ENCODE results near the gene POLR2J. TPM values are rescaled to one million over a fixed set of nuclear protein-coding genes. Genes with fewer than 3 reads are reported as not detected.
"Not testable (repeated sequence)": the region's sequence is repeated elsewhere in the genome, so short reads cannot be mapped to it uniquely, and the experiment has no call there.

POLR2J gene
- polyA plus RNA-seq, 2 donors, result 68.9 to 89.4 TPM

DNA sequence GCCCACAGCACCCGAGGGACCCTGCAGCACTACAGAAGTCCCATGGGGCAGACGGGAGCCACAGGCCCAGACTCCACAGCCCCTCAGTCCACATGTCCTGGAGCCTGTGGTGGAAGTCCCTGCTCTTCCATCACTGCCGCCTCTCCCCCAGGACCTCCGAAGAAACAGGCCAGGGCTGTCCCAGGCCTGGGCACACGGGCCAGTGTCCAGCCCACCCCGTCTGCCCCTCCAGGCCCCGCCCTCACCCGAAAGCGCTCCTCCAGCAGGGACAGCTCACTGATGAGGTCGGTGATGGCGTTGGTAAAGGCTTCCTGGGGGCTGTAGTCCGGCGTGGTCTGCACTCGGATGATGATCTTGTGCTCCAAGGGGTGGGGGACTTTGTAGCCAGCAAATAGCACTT lies 4.6 kb downstream of the POLR2J start:
- not testable (repeated sequence) for H3K9me3 ChIP-seq (ENCODE audit: control insufficient read depth in 2 of 2, insufficient read depth in 1 of 2, low read depth in 1 of 2, low read length in 1 of 2); H3K4me3 ChIP-seq (ENCODE audit: low read depth in 1 of 2, low read length in 2 of 2); H3K27ac ChIP-seq (ENCODE audit: low read depth in 2 of 2, low read length in 1 of 2); H3K4me1 ChIP-seq (ENCODE audit: control insufficient read depth in 2 of 2, insufficient read depth in 2 of 2, low read length in 1 of 2); H3K27me3 ChIP-seq (ENCODE audit: control insufficient read depth in 1 of 2, insufficient read depth in 2 of 2, low read length in 2 of 2)
- peaks cover 0 to 27% of the 10 kb centered on the region in 2 donors for H3K36me3 ChIP-seq (ENCODE audit: control insufficient read depth in 2 of 2, insufficient read depth in 2 of 2, low read length in 1 of 2)
- WGBS, 2 donors, result 83 to 84% methylated on average over 9 to 11 of the region's 14 CpGs

DNA sequence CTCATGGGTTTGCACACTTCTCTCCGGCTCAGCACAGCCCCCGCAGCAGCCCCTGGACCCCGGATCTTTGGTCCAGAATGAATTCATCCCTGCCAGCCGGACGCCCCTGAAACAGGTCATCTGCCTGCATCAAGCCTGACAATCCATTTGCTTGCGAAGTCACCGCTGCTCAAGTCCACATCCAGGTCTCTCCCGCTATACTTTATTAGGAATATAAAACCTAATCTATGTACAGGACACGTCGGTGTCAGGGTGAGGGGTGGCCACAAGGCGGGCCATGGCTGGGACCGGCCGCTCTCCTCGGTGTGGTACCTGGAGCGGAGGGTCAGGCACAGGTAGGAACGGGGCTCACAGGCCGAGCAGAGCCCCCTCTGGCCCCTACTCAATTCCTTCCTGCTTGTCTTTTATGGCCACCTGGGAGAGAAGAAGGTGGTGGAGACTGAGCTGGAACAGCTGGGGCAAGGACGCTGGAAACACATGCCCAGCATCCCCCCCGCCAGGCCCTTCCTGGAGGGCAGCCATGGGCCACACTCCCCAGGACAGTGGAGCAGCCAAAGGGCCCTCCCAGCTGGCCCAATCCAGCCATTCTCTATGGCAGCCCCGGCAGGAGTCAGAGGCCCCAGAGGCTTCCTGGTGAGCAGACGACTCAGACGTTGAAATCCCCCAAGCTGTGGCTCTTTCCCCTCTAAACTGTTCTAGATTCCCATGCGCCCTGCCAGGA lies 5.3 kb downstream of the POLR2J start:
- Histone ChIP-seq H3K27me3 (ENCODE audit: control insufficient read depth in 1 of 2, insufficient read depth in 2 of 2, low read length in 2 of 2) (no peaks in the 10 kb centered on the region), H3K36me3 (ENCODE audit: control insufficient read depth in 2 of 2, insufficient read depth in 2 of 2, low read length in 1 of 2) (peaks cover 0 to 27% of the 10 kb centered on the region in 2 donors), H3K4me1 (ENCODE audit: control insufficient read depth in 2 of 2, insufficient read depth in 2 of 2, low read length in 1 of 2) (no peaks in the 10 kb centered on the region), H3K9me3 (ENCODE audit: control insufficient read depth in 2 of 2, insufficient read depth in 1 of 2, low read depth in 1 of 2, low read length in 1 of 2) (no peaks in the 10 kb centered on the region), H3K4me3 (ENCODE audit: low read depth in 1 of 2, low read length in 2 of 2) (no peak overlapping the region), H3K27ac (ENCODE audit: low read depth in 2 of 2, low read length in 1 of 2) (no peak overlapping the region)
- 80 to 81% methylated on average over 23 of the region's 23 CpGs for WGBS, 2 donors

DNA sequence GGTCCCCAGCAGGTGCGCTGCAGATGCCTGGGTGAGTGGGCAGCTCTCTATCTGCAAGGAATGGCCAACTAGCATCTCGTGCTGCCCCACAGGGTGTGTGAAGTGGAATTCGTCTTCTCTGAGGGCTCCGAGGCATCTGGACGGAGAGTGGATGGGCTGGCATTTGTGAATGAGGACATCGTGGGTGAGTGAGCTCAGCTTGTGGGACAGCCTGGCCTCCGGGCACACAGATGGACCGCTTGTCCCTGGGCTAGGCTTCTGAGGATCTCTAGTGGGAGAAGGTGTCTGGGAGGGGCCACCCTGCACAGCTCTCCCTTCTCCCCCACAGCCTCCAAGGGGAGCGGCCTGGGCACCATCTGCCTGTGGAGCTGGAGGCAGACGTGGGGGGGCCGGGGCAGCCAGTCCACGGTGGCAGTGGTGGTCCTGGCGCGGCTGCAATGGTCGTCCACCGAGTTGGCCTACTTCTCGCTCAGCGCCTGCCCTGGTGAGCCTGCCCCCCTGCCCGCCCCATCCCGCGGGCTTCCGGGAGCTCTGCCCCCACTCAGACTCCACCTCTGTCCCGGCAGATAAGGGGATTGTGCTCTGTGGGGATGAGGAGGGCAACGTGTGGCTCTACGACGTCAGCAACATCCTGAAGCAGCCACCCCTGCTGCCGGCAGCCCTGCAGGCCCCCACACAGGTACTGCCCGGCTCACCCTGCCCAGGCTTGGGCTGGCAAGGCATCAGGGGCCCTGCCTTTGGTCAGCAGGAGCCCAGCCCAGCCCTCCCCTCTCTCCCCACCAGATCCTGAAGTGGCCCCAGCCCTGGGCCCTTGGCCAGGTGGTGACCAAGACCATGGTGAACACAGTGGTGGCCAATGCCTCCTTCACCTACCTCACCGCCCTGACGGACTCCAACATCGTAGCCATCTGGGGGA lies 6.3 kb downstream of the POLR2J start:
- 73 to 75% methylated on average over 31 of the region's 31 CpGs for WGBS, 2 donors
- Histone ChIP-seq H3K27me3 (ENCODE audit: control insufficient read depth in 1 of 2, insufficient read depth in 2 of 2, low read length in 2 of 2) (no peaks in the 10 kb centered on the region), H3K27ac (ENCODE audit: low read depth in 2 of 2, low read length in 1 of 2) (no peak overlapping the region), H3K9me3 (ENCODE audit: control insufficient read depth in 2 of 2, insufficient read depth in 1 of 2, low read depth in 1 of 2, low read length in 1 of 2) (no peaks in the 10 kb centered on the region), H3K4me3 (ENCODE audit: low read depth in 1 of 2, low read length in 2 of 2) (no peak overlapping the region), H3K36me3 (ENCODE audit: control insufficient read depth in 2 of 2, insufficient read depth in 2 of 2, low read length in 1 of 2) (peaks cover 0 to 29% of the 10 kb centered on the region in 2 donors), H3K4me1 (ENCODE audit: control insufficient read depth in 2 of 2, insufficient read depth in 2 of 2, low read length in 1 of 2) (no peaks in the 10 kb centered on the region)

DNA sequence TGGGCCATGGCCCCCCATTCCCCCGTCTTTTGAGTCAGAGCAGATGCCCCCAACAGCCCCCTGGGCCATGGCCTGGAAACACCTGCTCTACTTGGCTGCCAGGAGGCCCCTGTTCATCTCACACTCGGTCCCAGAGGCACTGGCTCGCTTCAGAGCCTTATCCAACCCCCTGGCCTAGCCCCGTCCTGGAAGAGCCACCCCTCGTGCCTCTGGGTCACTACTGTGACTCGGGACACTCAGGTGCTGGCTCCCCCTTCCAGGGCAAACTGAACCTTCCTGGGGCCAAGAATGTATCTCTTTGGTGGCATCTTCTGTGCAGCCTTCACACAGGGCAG lies 7.0 kb downstream of the POLR2J start:
- 79 to 83% methylated on average over 6 of the region's 6 CpGs for WGBS, 2 donors
- Histone ChIP-seq H3K36me3 (ENCODE audit: control insufficient read depth in 2 of 2, insufficient read depth in 2 of 2, low read length in 1 of 2) (peaks cover 0 to 29% of the 10 kb centered on the region in 2 donors), H3K4me3 (ENCODE audit: low read depth in 1 of 2, low read length in 2 of 2) (no peak overlapping the region), H3K9me3 (ENCODE audit: control insufficient read depth in 2 of 2, insufficient read depth in 1 of 2, low read depth in 1 of 2, low read length in 1 of 2) (no peaks in the 10 kb centered on the region), H3K27ac (ENCODE audit: low read depth in 2 of 2, low read length in 1 of 2) (no peak overlapping the region), H3K27me3 (ENCODE audit: control insufficient read depth in 1 of 2, insufficient read depth in 2 of 2, low read length in 2 of 2) (no peaks in the 10 kb centered on the region), H3K4me1 (ENCODE audit: control insufficient read depth in 2 of 2, insufficient read depth in 2 of 2, low read length in 1 of 2) (no peaks in the 10 kb centered on the region)

DNA sequence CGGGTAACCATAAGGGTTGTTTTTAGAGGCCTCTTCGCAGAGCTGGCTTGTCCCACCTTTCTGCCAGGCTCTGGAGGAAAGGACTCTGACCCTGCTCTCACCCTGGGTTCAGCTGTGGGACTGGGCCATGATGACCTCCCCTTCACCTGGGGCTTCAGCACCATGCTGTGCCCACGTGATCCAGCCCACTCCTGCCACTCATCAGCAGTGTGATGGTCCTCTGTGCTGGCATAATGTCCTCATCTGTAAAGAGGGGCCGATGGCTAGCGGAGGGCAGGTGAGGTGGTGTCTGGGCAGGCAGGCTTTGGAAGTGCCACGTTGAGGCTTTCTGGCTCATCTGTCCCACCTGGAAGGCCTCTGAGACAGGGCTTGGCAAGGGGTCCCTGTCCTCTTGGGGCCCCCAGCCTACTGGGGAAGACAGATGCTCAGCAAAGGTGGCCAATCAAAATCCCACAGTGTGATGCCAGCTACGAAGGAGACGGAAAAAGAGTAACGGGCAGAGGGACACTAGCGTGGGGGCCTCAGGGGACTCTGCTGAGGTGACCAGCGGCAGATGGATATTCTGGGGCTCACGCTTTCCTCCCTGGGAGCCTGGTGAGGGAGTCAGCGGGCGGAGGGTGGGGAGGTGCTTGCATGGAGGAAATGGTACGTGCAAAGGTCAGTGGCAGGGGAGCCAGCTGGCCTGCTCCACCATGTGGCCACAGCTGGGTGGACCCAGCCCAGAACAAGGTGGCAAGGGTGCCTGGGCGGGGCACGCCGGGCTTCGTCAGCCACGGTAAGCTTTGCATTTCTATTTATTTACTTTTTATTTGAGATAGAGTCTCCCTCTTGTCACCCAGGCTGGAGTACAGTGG lies 8.5 kb downstream of the POLR2J start:
- 71 to 73% methylated on average over 20 of the region's 20 CpGs for WGBS, 2 donors
- Histone ChIP-seq H3K27ac (ENCODE audit: low read depth in 2 of 2, low read length in 1 of 2) (no peak overlapping the region), H3K9me3 (ENCODE audit: control insufficient read depth in 2 of 2, insufficient read depth in 1 of 2, low read depth in 1 of 2, low read length in 1 of 2) (no peaks in the 10 kb centered on the region), H3K36me3 (ENCODE audit: control insufficient read depth in 2 of 2, insufficient read depth in 2 of 2, low read length in 1 of 2) (peaks cover 0 to 29% of the 10 kb centered on the region in 2 donors), H3K27me3 (ENCODE audit: control insufficient read depth in 1 of 2, insufficient read depth in 2 of 2, low read length in 2 of 2) (no peaks in the 10 kb centered on the region), H3K4me1 (ENCODE audit: control insufficient read depth in 2 of 2, insufficient read depth in 2 of 2, low read length in 1 of 2) (peaks cover 5 to 6% of the 10 kb centered on the region in 2 donors), H3K4me3 (ENCODE audit: low read depth in 1 of 2, low read length in 2 of 2) (no peak overlapping the region)

DNA sequence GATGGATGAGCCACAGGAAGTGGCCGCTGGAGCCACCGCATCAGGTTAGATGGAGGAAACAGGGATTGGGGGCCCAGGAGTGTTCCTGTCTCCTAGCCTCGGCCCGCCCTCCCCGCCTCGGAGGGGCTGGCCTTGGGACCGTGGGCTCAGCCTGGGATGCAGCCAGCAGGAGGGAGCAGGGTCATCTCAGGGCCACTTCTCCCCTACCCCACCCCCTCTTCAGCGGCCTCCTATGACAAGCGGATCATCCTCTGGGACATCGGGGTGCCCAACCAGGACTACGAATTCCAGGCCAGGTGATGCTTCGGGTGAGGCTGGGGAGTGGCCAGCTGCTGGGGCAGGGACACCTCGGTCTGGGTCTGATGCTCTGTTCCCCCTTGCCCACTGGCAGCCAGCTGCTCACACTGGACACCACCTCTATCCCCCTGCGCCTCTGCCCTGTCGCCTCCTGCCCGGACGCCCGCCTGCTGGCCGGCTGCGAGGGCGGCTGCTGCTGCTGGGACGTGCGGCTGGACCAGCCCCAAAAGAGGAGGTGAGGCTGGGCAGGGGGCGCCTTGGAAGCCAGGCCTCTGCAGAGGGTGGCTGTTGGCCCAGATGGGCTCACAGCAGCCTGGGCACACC lies 9.3 kb downstream of the POLR2J start:
- Histone ChIP-seq H3K36me3 (ENCODE audit: control insufficient read depth in 2 of 2, insufficient read depth in 2 of 2, low read length in 1 of 2) (peaks cover 0 to 29% of the 10 kb centered on the region in 2 donors), H3K27ac (ENCODE audit: low read depth in 2 of 2, low read length in 1 of 2) (no peak overlapping the region), H3K4me1 (ENCODE audit: control insufficient read depth in 2 of 2, insufficient read depth in 2 of 2, low read length in 1 of 2) (peaks cover 5 to 6% of the 10 kb centered on the region in 2 donors), H3K9me3 (ENCODE audit: control insufficient read depth in 2 of 2, insufficient read depth in 1 of 2, low read depth in 1 of 2, low read length in 1 of 2) (no peaks in the 10 kb centered on the region), H3K4me3 (ENCODE audit: low read depth in 1 of 2, low read length in 2 of 2) (no peak overlapping the region), H3K27me3 (ENCODE audit: control insufficient read depth in 1 of 2, insufficient read depth in 2 of 2, low read length in 2 of 2) (no peaks in the 10 kb centered on the region)
- whole genome bisulfite sequencing, 2 donors, result 88 to 89% methylated on average over 24 of the region's 24 CpGs

DNA sequence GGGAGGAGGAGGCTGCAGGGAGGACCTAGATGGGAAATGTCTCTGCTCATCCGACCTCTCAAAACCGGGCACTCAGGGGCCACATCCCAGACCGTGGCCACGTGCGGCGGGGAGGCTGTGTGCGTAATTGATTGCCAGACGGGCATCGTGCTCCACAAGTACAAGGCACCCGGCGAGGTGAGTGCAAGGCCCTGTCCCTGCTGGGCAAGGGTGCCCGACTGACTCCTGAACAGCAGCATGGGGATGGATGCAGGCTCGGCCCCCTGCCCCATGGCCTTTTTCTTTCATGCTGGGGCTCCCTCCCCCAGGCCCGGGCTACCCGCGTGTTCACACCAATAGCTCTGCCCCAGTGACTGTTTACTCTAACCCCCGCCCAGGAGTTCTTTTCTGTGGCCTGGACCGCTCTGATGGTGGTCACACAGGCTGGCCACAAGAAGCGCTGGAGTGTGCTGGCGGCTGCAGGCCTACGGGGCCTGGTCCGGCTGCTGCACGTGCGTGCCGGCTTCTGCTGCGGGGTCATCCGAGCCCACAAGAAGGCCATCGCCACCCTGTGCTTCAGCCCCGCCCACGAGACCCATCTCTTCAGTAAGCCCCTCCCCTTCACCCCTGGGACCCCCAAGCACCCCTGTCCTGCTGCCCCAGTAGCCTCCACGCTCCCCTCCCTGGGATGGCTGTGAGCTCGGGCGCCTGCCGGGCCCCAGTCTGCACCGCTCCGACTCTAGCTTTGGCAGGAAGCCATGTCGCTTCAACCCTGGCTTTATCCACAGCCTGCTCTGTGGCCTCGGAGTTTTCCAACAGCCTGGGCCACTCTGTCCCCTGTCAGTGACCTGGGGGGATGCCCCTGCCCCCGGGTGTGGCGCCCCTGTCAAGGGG lies 10.0 kb downstream of the POLR2J start:
- H3K27me3 ChIP-seq (ENCODE audit: control insufficient read depth in 1 of 2, insufficient read depth in 2 of 2, low read length in 2 of 2), result no peaks in the 10 kb centered on the region
- peaks cover 5 to 8% of the 10 kb centered on the region in 2 donors for H3K4me1 ChIP-seq (ENCODE audit: control insufficient read depth in 2 of 2, insufficient read depth in 2 of 2, low read length in 1 of 2)
- WGBS, 2 donors, result 86% methylated on average over 39 to 40 of the region's 40 CpGs
- H3K36me3 ChIP-seq (ENCODE audit: control insufficient read depth in 2 of 2, insufficient read depth in 2 of 2, low read length in 1 of 2), result peaks cover 0 to 29% of the 10 kb centered on the region in 2 donors
- no peaks in the 10 kb centered on the region for H3K9me3 ChIP-seq (ENCODE audit: control insufficient read depth in 2 of 2, insufficient read depth in 1 of 2, low read depth in 1 of 2, low read length in 1 of 2)
- no peak overlapping the region for H3K4me3 ChIP-seq (ENCODE audit: low read depth in 1 of 2, low read length in 2 of 2)
- H3K27ac ChIP-seq (ENCODE audit: low read depth in 2 of 2, low read length in 1 of 2), result no peak overlapping the region

DNA sequence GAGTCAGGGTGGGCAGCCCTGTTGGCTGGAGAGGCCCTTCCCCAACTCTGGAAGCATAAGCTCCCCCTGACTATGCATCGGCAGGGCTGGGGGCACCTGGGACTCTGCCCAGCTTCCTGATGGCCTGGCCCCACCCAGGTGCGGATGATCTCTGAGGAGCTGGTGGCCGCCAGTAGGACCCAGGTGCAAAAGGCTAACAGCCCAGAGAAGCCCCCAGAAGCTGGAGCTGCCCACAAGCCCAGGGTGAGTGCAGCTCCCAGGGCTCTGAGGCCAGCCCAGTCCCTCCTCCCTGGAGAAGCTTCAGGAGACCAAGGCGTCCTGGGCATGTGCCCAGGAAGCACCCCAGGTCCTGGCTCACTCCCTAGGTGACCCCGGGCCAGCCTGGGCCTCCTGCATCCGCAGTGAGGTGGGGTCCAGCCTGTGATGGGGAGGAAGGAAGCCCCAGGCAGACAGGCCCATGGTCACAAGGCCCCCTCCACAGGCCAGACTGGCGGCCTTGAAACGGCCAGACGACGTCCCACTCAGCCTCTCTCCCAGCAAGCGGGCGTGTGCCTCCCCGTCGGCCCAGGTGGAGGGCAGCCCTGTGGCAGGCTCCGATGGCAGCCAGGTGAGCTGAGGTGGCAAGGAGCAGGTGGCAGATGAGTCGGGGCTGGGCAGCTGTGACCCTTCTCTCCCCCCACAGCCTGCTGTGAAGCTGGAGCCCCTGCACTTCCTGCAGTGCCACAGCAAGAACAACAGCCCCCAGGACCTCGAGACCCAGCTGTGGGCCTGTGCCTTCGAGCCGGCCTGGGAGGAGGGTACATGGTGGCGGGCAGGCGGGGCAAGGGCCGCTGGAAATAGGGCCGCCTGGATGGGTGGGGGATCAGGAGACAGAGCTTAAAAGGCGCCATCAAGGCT lies 10.9 kb downstream of the POLR2J start:
- 86 to 87% methylated on average over 24 of the region's 24 CpGs for WGBS, 2 donors
- H3K36me3 ChIP-seq (ENCODE audit: control insufficient read depth in 2 of 2, insufficient read depth in 2 of 2, low read length in 1 of 2), result peaks cover 0 to 22% of the 10 kb centered on the region in 2 donors

More for the DNA sequence above, 10.9 kb downstream of the POLR2J start:
- H3K4me1 ChIP-seq (ENCODE audit: control insufficient read depth in 2 of 2, insufficient read depth in 2 of 2, low read length in 1 of 2), result peaks cover 5 to 8% of the 10 kb centered on the region in 2 donors
- H3K27me3 ChIP-seq (ENCODE audit: control insufficient read depth in 1 of 2, insufficient read depth in 2 of 2, low read length in 2 of 2), result no peaks in the 10 kb centered on the region
- H3K4me3 ChIP-seq (ENCODE audit: low read depth in 1 of 2, low read length in 2 of 2), result no peak overlapping the region
- H3K9me3 ChIP-seq (ENCODE audit: control insufficient read depth in 2 of 2, insufficient read depth in 1 of 2, low read depth in 1 of 2, low read length in 1 of 2), result no peaks in the 10 kb centered on the region
- H3K27ac ChIP-seq (ENCODE audit: low read depth in 2 of 2, low read length in 1 of 2), result no peak overlapping the region
